ENCODE data around the gene TCF12. TPM values are rescaled to one million over a fixed set of nuclear protein-coding genes. Genes with fewer than 3 reads are reported as not detected.

The TCF12 gene
- total RNA-seq, 1 donor from 2014 or later = 68.9 TPM

DNA sequence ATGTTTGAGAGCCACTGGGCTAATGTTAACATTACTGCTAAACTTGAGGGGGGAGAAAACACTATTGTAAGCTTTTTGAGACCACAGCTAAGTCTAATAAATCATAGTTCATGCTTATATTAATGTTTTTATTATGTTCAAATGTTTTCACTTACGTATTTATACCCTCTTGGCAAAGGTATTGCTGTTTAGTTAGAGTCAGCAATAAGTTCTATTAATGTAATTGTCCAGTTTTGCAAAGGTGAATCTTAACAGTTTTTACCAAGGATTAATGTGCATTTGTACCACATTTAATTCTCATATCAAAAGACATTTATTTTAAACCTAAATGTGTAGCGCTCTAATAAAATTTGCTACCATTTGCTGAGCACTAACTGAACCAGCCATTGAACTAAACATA lies 251.2 kb downstream of the TCF12 start:
- no peak overlapping the region for H3K4me3 ChIP-seq (ENCODE audit: low read depth, low read length)
- TF ChIP-seq, protein P1, sequence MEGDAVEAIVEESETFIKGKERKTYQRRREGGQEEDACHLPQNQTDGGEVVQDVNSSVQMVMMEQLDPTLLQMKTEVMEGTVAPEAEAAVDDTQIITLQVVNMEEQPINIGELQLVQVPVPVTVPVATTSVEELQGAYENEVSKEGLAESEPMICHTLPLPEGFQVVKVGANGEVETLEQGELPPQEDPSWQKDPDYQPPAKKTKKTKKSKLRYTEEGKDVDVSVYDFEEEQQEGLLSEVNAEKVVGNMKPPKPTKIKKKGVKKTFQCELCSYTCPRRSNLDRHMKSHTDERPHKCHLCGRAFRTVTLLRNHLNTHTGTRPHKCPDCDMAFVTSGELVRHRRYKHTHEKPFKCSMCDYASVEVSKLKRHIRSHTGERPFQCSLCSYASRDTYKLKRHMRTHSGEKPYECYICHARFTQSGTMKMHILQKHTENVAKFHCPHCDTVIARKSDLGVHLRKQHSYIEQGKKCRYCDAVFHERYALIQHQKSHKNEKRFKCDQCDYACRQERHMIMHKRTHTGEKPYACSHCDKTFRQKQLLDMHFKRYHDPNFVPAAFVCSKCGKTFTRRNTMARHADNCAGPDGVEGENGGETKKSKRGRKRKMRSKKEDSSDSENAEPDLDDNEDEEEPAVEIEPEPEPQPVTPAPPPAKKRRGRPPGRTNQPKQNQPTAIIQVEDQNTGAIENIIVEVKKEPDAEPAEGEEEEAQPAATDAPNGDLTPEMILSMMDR (conservative IDR thresholded peaks at IDR 0.05; ENCODE audit: low read depth, low read length) = no peak
- no peak for DNase-seq (ENCODE audit: low read depth)

DNA sequence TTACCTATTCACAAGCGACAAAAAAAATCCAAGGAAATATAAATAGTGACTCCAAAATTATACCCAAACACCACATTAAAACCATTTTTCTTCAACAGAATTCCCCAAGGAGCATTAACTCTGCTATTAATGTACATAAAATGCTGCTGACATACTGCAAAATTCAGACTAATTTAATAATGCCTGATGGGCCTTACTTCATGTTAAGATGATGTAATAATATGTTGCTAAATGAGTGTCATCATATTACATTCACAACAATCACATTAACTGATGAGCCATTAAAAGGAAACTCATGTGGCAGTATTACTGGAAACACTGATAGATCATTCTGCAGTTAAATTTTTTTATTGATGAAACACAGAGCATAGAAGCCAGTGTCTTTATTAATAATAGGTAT lies 253.0 kb downstream of the TCF12 start:
- no peak overlapping the region for H3K4me3 ChIP-seq (ENCODE audit: low read depth, low read length)
- TF ChIP-seq, protein P1 (conservative IDR thresholded peaks at IDR 0.05; ENCODE audit: low read depth, low read length) = no peak
- DNase-seq (ENCODE audit: low read depth) = no peak

DNA sequence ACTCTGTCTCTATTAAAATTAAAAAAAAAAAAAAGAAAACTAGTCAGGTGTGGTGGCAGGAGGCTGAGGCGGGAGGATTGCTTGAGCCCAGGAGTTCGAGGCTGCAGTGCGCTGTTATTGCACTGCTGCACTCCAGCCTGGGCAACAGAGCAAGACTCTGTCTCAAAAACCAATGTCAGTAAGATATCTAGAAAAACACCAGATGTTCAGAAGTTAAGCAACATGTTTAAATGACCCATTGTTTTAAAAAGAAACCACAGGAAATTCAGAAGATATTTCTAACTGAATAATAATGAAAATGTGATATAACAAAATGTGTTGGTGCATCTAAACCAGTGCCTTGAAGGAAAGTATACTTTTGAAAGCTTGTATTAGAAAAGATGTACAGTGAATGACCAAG lies 254.5 kb downstream of the TCF12 start:
- DNase-seq (ENCODE audit: low read depth) = no peak
- TF ChIP-seq, protein P1 (conservative IDR thresholded peaks at IDR 0.05; ENCODE audit: low read depth, low read length) = no peak
- H3K4me3 ChIP-seq (ENCODE audit: low read depth, low read length) = no peak overlapping the region

DNA sequence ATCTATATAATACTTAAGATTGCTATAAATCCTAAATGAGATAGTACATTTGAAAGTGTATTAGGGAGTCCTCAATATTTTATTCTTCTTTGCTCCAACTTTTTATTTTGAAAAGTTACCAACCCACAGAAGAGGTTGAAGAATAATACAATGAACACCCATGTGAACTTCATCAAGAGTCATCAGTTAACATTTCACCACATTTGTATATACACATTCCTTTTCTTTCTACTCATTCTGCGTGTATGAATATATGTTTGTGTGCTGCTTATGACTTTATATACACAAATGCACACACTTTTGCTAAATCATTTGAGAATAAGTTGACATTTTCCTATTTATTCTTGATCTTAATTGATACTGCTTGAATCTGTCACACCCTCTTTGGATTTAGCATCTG lies 264.6 kb downstream of the TCF12 start:
- TF ChIP-seq, protein P1 (conservative IDR thresholded peaks at IDR 0.05; ENCODE audit: low read depth, low read length) = no peak
- no peak for DNase-seq (ENCODE audit: low read depth)
- no peak overlapping the region for H3K4me3 ChIP-seq (ENCODE audit: low read depth, low read length)

DNA sequence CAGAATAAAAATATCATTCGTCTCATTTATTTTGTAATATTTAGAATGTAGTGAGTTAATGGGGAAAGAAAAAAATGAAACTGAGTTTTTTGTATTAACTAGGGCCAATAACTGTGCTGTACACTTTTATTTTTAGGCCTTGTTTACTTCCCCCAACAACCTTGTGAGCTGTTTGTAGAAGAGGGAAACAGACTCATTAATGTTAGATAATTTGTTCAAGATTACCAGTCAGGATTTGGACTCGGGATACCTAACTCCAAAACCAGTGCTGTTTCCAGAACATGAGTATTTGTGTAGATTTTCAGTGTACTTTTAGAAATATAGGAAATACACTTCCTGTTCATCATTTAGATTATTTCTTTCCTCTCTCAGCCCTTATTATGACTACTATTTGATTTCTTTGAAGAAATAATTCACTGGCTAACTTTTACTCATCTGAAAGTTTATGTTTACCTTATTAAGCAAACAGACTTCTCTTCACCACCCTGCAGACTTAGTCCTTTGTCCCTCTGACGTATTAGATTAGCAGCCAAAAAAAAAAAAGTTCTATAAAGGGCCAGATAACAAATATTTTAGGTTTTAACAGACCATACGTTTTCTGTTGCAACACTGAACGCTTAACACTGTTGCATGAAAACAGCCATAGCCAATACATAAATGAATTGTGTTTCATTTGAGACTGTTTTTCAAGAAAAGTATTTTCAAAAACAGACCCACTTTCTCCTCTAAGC lies 265.3 kb downstream of the TCF12 start:
- no peak for DNase-seq (ENCODE audit: low read depth)
- H3K4me3 ChIP-seq (ENCODE audit: low read depth, low read length) = no peak overlapping the region
- TF ChIP-seq, protein P1 (conservative IDR thresholded peaks at IDR 0.05; ENCODE audit: low read depth, low read length) = no peak

DNA sequence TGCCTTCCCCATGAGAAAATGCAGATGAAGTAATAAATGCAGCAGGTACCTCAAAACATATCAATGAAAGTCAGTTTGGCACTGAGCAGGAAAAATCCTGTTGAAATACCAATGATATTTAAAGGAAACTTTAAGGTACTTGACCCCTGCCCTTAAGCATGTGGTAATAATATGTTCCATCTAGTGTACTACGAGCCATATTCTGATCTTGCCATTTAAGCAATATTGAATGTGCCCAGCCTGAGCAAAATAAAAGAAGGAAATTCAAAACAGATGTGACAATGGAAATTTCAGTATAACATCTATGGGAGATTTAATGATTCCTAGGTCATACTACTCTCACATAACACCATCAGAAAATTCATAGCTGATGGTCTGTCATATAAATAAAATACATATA lies 266.1 kb downstream of the TCF12 start:
- H3K4me3 ChIP-seq (ENCODE audit: low read depth, low read length) = no peak overlapping the region
- TF ChIP-seq, protein P1 (conservative IDR thresholded peaks at IDR 0.05; ENCODE audit: low read depth, low read length) = no peak
- no peak for DNase-seq (ENCODE audit: low read depth)

DNA sequence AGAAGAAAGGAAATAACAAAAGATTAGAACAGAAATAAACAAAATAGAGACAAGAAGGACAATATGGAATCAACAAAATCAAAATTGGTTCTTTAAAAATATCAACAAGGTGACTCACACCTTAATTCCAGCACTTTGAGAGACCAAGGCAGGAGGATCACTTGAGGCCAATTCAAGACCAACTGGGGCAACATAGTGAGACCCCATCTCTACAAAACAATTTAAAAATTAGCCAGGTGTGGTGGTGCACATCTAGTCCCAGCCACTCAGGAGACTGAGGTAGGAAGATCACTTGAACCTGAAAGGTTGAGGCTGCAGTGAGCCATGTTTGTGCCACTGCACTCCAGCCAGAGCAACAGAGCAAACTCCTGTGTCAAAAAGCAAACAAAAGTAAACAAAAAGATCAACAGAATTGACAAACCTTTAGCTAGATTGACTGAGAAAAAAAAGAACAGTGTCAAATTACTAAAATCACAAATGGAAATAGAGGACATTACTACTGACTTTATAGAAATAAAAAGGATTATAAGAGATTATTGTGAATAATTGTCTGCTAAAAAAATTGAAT lies 267.1 kb downstream of the TCF12 start:
- DNase-seq (ENCODE audit: low read depth) = no peak
- H3K4me3 ChIP-seq (ENCODE audit: low read depth, low read length) = no peak overlapping the region
- TF ChIP-seq, protein P1 (conservative IDR thresholded peaks at IDR 0.05; ENCODE audit: low read depth, low read length) = no peak
